GM12872 (cell line): ENCODE data around the gene SPTBN2.

Source experiments
- CTCF ChIP-seq: IDR thresholded peaks from 3 replicates; pipeline ENCODE4 v1.5.1; 2011; ENCODE audit warnings: low read depth, mild to moderate bottlenecking, low read length, moderate library complexity; ENCODE audit not compliant: insufficient read depth

SPTBN2 gene

GRCh38 chr11:66692446-66692845, 36.6 kb downstream of the SPTBN2 start:
- no peak for TF ChIP-seq CTCF

DNA sequence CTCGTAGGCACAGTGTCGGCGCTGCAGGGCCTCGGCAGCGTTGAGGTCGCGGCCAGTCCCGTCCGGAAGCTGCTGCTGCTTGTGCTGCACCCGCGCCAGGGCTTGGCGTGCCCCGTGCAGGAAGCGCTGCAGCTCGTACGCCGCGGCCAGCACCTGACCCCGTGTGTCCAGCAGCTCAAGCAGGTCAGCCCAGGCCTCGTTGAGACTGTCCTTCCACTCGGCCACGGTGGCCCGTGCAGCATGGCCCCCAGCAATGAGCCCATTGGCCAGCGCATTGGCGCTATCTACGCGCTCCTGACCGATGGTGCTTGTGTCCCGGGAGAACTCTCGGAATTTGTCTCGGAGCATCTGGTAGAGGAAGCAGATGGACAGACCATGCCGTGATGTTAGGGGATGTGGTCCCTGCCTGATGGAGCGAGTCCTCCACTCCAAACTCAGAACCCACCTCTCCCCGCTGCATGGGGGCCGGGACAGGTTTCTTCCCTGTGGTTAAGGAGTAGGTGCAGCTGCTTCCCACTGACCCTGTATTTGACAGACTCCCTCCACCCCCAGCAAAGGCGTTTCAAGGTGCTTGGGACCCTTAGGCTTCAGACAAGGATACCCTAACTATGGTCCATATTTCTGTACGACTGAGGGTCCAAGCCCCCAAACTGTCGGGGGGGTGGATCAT, 37.6 kb downstream of the SPTBN2 start:
- TF ChIP-seq CTCF, result no peak

GRCh38 chr11:66689661-66690590, 39.1 kb downstream of the SPTBN2 start:
- no peak for TF ChIP-seq CTCF

DNA sequence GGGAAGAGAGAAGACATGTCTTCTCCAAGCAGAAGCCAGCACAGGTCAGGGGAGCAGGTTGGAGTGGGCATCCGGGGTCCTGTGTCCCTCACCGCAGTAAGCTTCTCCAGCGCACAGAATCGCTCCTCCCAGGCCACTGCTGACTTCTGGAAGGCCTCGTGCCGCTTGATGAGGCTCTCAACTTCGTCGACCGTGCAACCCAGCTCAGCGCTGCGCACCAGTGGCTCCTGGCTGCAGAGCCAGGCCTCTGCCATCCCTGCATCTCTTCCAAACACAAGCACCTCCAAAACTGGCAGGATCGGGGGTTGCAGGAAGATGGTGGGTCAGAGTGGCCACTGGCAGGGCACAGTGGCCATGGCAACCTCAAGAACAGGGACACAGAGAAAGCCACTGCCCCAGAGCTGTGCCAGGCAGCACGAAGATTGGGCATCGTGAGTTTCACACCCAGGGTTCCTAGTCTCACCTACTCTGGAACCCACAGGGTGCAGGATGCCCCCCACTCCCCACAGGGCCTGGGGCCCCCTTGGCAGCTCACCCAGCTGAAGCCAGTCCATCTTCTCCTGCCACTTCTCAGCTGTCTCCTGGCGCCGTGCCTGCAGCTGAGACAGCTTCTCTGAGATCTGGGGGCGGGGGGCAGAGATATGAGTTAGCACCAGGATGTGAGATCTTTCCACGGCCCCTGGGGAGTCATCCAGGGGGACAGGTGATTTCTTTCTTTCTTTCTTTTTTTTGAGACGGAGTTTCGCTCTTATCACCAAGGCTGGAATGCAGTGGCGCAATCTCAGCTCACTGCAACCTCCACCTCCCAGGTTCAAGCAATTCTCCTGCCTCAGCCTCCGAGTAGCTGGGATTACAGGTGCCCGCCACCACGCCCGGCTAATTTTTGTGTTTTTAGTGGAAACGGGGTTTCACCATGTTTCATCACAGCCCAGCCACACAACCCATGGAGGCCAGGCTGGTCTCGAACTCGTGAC, 40.2 kb downstream of the SPTBN2 start:
- TF ChIP-seq CTCF, result no peak

- TF ChIP-seq CTCF, result no peak
Measured at GRCh38 chr11:66687831-66688281, 41.2 kb downstream of the SPTBN2 start.

- TF ChIP-seq CTCF, result no peak
Measured at GRCh38 chr11:66686801-66687750, 41.9 kb downstream of the SPTBN2 start.
